Measurements from ENCODE around the gene FLAD1. TPM values are rescaled to one million over a fixed set of nuclear protein-coding genes. Genes with fewer than 3 reads are reported as not detected.

Gene FLAD1
- polyA plus RNA-seq, 2 of the 4 experiments (the other 2 are of a cell fraction), result 34.1 to 43.5 TPM

DNA sequence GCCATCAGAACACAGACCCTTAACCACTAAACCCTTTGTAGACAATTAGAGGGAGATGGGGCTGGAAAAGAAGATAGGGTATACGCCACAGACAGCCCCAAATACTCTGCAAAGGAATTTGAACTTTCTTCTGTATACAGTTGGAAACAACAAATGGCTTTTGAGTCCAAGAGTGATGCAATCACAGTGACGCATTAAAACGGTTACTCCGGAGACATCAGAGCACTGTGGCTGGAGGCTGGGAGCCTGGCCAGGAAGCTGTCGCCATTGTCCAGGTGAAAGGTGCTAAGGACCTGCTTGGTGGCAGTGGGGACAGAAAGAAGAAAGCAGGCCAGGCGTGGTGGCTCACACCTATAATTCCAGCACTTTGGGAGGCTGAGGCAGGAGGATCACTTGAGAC, 4.2 kb downstream of the FLAD1 start:
- ATAC-seq (no peak), FAIRE-seq (no peak), DNase-seq (ENCODE audit: low read depth in 1 of 2, low spot score in 1 of 2) (no peak)
- no peak overlapping the region for H3K4me2 ChIP-seq
- H3K9me3 ChIP-seq, result no peaks in the 10 kb centered on the region
- H3K27ac ChIP-seq, result peak overlapping the region in 1 of 2 experiments; percentile 45; a peak in 2 of 6 replicates
- no peak for TF ChIP-seq GATA3 (IDR thresholded peaks at IDR 0.05; ENCODE audit: borderline replicate concordance)
- CTCF ChIA-PET, result interaction anchor here (0.6 to 1.6 kb wide), 4 partner anchors 98 to 588 kb away, joined by 3 read pairs; no protein-coding TSS in a partner anchor
- H3K4me3 ChIP-seq, result no peak overlapping the region
- WGBS (ENCODE audit: missing lambda C conversion rate), result 87% methylated on average over 6 of the region's 6 CpGs
- peaks cover 20% of the 10 kb centered on the region for H3K4me1 ChIP-seq
- POLR2A ChIA-PET, result interaction anchor here (0.9 to 1.1 kb wide), 2 partner anchors 14 kb away, joined by 3 read pairs; no protein-coding TSS in a partner anchor

DNA sequence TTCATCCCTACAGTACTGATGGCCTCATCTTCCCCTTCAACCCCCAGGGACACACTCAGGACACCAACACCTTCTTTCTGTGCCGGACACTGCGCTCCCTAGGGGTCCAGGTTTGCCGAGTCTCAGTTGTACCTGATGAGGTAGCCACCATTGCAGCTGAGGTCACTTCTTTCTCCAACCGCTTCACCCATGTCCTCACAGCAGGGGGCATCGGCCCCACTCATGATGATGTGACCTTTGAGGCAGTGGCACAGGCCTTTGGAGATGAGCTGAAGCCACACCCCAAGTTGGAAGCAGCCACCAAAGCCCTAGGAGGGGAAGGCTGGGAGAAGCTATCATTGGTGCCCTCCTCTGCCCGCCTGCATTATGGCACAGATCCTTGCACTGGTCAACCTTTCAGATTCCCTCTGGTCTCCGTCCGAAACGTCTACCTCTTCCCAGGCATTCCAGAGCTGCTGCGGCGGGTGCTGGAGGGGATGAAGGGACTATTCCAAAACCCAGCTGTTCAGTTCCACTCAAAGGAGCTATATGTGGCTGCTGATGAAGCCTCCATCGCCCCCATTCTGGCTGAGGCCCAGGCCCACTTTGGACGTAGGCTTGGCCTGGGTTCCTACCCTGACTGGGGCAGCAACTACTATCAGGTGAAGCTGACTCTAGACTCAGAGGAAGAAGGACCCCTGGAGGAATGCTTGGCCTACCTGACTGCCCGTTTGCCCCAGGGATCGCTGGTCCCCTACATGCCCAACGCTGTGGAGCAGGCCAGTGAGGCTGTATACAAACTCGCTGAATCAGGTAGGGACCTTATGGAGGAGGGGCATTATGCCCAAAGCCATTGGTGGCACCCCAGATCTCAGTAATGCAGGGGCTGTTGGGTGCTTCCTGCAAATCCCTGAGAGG, 5.2 kb downstream of the FLAD1 start:
- POLR2A ChIA-PET, result interaction anchor here (0.5 to 0.9 kb wide), 3 partner anchors 11 to 52 kb away, joined by 3 read pairs; no protein-coding TSS in a partner anchor
- DNase-seq (ENCODE audit: low read depth in 1 of 2, low spot score in 1 of 2) (no peak), ATAC-seq (no peak), FAIRE-seq (no peak)
- Histone ChIP-seq H3K4me3 (no peak overlapping the region), H3K4me1 (peaks cover 22% of the 10 kb centered on the region; the same call in 2 of the 3 replicates), H3K27ac (no peak overlapping the region), H3K9me3 (no peaks in the 10 kb centered on the region), H3K4me2 (no peak overlapping the region)
- TF ChIP-seq ZFP36 (IDR thresholded peaks at IDR 0.05; ENCODE audit: borderline replicate concordance, partially characterized antibody), result no peak
- TF ChIP-seq, protein P1, sequence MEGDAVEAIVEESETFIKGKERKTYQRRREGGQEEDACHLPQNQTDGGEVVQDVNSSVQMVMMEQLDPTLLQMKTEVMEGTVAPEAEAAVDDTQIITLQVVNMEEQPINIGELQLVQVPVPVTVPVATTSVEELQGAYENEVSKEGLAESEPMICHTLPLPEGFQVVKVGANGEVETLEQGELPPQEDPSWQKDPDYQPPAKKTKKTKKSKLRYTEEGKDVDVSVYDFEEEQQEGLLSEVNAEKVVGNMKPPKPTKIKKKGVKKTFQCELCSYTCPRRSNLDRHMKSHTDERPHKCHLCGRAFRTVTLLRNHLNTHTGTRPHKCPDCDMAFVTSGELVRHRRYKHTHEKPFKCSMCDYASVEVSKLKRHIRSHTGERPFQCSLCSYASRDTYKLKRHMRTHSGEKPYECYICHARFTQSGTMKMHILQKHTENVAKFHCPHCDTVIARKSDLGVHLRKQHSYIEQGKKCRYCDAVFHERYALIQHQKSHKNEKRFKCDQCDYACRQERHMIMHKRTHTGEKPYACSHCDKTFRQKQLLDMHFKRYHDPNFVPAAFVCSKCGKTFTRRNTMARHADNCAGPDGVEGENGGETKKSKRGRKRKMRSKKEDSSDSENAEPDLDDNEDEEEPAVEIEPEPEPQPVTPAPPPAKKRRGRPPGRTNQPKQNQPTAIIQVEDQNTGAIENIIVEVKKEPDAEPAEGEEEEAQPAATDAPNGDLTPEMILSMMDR (IDR thresholded peaks at IDR 0.05), result 0 out of 3 replicates have a peak, but pooled peaks have one; percentile 5
- no peak for TF ChIP-seq NFE2L2 (conservative IDR thresholded peaks at IDR 0.05; ENCODE audit: low read length)
- 89% methylated on average over 17 of the region's 17 CpGs for WGBS (ENCODE audit: missing lambda C conversion rate)
- CTCF ChIA-PET, result interaction anchor here (0.9 to 1.6 kb wide), 3 partner anchors 97 to 319 kb away, joined by 3 read pairs; no protein-coding TSS in a partner anchor

DNA sequence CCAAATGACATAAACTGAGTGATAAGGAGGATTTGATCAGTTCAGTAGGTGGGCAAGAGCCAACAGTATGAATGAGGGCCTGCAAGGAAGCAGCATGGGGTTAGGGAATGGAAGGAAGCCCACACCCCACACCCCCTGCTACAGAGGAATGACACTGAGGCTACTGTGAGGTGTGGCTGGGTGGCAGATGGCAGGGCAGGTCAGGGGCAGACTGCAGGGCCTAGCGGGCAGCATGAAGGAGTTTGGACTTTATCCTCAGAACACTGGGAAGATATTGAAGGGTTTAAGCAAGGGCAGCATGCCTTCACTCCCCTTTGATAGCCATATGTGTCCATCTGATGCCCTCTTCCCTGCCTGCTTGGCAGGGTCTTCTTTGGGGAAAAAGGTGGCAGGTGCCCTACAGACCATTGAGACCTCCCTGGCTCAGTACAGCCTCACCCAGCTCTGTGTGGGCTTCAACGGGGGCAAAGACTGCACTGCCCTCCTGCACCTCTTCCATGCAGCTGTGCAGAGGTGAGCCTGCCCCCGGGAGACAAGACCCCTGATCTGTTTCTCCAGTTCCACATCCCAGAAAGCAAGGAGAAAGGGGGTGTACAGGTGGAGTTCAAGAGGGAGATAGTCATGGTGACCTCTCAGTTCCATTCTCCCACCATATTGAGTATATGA, 6.2 kb downstream of the FLAD1 start:
- H3K4me2 ChIP-seq, result no peak overlapping the region
- no peak for ATAC-seq
- POLR2A ChIA-PET, result no interaction called here
- 93% methylated on average over 2 of the region's 3 CpGs for WGBS (ENCODE audit: missing lambda C conversion rate)
- CTCF ChIA-PET, result no interaction called here
- peaks cover 30% of the 10 kb centered on the region; the same call in 2 of the 3 replicates for H3K4me1 ChIP-seq
- H3K27ac ChIP-seq, result no peak overlapping the region
- no peak overlapping the region for H3K4me3 ChIP-seq
- FAIRE-seq, result no peak
- no peaks in the 10 kb centered on the region for H3K9me3 ChIP-seq
- DNase-seq (ENCODE audit: low read depth in 1 of 2, low spot score in 1 of 2), result no peak
- TF ChIP-seq HOXB13 (CRISPR knock-in tag; IDR thresholded peaks at IDR 0.05; ENCODE audit: low read depth) (no peak), ZC3H11A (IDR thresholded peaks at IDR 0.05) (no peak), RAD21 (conservative IDR thresholded peaks at IDR 0.05 in 1 of 2, IDR thresholded peaks at IDR 0.05 in 1 of 2) (no peak), ESRRA (IDR thresholded peaks at IDR 0.05; ENCODE audit: borderline replicate concordance, low read length) (no peak), HOXA7 (CRISPR knock-in tag; IDR thresholded peaks at IDR 0.05) (no peak), EHF (CRISPR knock-in tag; IDR thresholded peaks at IDR 0.05) (no peak), TP53 (CRISPR knock-in tag; IDR thresholded peaks at IDR 0.05) (no peak), FOSB (CRISPR knock-in tag; IDR thresholded peaks at IDR 0.05) (no peak), GATA3 (IDR thresholded peaks at IDR 0.05; ENCODE audit: borderline replicate concordance) (no peak), MYC (IDR thresholded peaks at IDR 0.05; ENCODE audit: borderline replicate concordance, low read length) (no peak), HOXB5 (CRISPR knock-in tag; IDR thresholded peaks at IDR 0.05) (no peak), JUN (IDR thresholded peaks at IDR 0.05) (no peak), SREBF2 (IDR thresholded peaks at IDR 0.05) (no peak), KDM1A (IDR thresholded peaks at IDR 0.05; ENCODE audit: low read depth) (no peak), RCOR1 (IDR thresholded peaks at IDR 0.05; ENCODE audit: low read depth, low read length) (no peak), POLR2AphosphoS2 (conservative IDR thresholded peaks at IDR 0.05; ENCODE audit: low read length) (no peak)
- TF ChIP-seq, protein P2, sequence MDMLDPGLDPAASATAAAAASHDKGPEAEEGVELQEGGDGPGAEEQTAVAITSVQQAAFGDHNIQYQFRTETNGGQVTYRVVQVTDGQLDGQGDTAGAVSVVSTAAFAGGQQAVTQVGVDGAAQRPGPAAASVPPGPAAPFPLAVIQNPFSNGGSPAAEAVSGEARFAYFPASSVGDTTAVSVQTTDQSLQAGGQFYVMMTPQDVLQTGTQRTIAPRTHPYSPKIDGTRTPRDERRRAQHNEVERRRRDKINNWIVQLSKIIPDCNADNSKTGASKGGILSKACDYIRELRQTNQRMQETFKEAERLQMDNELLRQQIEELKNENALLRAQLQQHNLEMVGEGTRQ (IDR thresholded peaks at IDR 0.05), result no peak
- TF ChIP-seq, protein P3, sequence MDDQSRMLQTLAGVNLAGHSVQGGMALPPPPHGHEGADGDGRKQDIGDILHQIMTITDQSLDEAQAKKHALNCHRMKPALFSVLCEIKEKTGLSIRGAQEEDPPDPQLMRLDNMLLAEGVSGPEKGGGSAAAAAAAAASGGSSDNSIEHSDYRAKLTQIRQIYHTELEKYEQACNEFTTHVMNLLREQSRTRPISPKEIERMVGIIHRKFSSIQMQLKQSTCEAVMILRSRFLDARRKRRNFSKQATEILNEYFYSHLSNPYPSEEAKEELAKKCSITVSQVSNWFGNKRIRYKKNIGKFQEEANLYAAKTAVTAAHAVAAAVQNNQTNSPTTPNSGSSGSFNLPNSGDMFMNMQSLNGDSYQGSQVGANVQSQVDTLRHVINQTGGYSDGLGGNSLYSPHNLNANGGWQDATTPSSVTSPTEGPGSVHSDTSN (IDR thresholded peaks at IDR 0.05), result no peak
